ENCODE data around the gene SEC16B. TPM values are rescaled to one million over a fixed set of nuclear protein-coding genes. Genes with fewer than 3 reads are reported as not detected.

The SEC16B gene
- total RNA-seq, 1 experiment from 2014 or later, result not detected

DNA sequence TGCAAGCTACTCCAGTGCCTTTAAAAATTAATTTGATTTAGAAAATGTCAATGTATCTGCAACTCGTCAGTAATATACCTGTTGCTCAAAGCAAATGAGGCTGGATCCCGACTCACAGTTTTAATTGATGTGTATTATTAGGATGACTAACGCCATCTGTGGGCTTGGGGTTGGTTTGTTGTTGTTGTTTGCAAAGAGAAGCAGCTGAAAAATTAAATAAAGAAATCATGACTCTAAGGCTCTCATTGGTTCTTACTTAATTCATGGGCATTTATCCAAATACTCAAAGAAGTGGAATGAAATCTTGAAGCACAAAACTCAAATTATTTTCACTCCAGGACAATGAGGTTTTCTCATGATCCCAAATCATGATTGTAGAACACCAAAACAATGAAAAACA is 46.4 kb downstream of the SEC16B start:
- Histone ChIP-seq H3K9me3 (ENCODE audit: low read length) (no peaks in the 10 kb centered on the region), H3K27ac (ENCODE audit: low read length) (no peak overlapping the region), H4K20me1 (ENCODE audit: insufficient read depth, low read depth, low read length) (no peaks in the 10 kb centered on the region), H3K4me2 (ENCODE audit: low read depth, low read length, poor library complexity, severe bottlenecking) (no peak overlapping the region), H3K9me2 (replicated peaks; ENCODE audit: insufficient read depth, low read length) (no peaks in the 10 kb centered on the region), H3K36me3 (ENCODE audit: insufficient read depth, low read length) (no peaks in the 10 kb centered on the region), H3K4me3 (ENCODE audit: low read length) (no peak overlapping the region), H3K4me1 (ENCODE audit: low read length) (no peaks in the 10 kb centered on the region), H3K9ac (ENCODE audit: low read length) (no peak overlapping the region), H2AFZ (ENCODE audit: low read length) (no peak overlapping the region), H3K79me2 (ENCODE audit: low read length) (no peaks in the 10 kb centered on the region), H3K27me3 (ENCODE audit: low read length) (no peaks in the 10 kb centered on the region)
- DNase-seq, result no peak

DNA sequence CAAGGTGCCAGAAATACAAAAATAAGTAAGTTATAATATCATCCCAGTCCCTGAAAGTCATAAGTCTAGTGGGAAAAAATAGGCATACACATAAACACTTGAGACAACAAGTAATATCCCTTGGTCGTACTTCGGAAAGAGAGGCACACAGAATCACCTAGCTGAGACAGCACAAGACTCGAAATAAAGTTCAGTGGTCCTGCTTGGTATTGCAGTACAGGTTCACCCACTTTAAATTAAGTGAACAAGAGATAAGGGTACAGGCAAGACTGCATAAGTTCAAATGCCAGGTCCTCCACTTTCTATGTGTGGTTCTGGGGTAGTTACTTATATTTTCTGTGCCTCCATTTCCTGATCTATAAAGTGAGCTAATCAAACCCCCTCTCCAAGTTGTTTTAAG is 47.6 kb downstream of the SEC16B start:
- no peak overlapping the region for H3K4me2 ChIP-seq (ENCODE audit: low read depth, low read length, poor library complexity, severe bottlenecking)
- DNase-seq, result peak; percentile 44
- no peak overlapping the region for H3K4me3 ChIP-seq (ENCODE audit: low read length)
- H3K27me3 ChIP-seq (ENCODE audit: low read length), result no peaks in the 10 kb centered on the region
- H3K27ac ChIP-seq (ENCODE audit: low read length), result no peak overlapping the region
- H3K9me3 ChIP-seq (ENCODE audit: low read length), result no peaks in the 10 kb centered on the region
- H2AFZ ChIP-seq (ENCODE audit: low read length), result no peak overlapping the region
- H3K9me2 ChIP-seq (replicated peaks; ENCODE audit: insufficient read depth, low read length), result no peaks in the 10 kb centered on the region
- H3K36me3 ChIP-seq (ENCODE audit: insufficient read depth, low read length), result no peaks in the 10 kb centered on the region
- H3K79me2 ChIP-seq (ENCODE audit: low read length), result no peaks in the 10 kb centered on the region
- no peaks in the 10 kb centered on the region for H3K4me1 ChIP-seq (ENCODE audit: low read length)
- no peak overlapping the region for H3K9ac ChIP-seq (ENCODE audit: low read length)
- H4K20me1 ChIP-seq (ENCODE audit: insufficient read depth, low read depth, low read length), result no peaks in the 10 kb centered on the region

- Histone ChIP-seq H3K27ac (ENCODE audit: low read length) (no peak overlapping the region), H3K36me3 (ENCODE audit: insufficient read depth, low read length) (no peaks in the 10 kb centered on the region), H2AFZ (ENCODE audit: low read length) (no peak overlapping the region), H3K4me1 (ENCODE audit: low read length) (no peaks in the 10 kb centered on the region), H3K9me3 (ENCODE audit: low read length) (no peaks in the 10 kb centered on the region), H3K27me3 (ENCODE audit: low read length) (no peaks in the 10 kb centered on the region), H3K4me3 (ENCODE audit: low read length) (no peak overlapping the region), H4K20me1 (ENCODE audit: insufficient read depth, low read depth, low read length) (no peaks in the 10 kb centered on the region), H3K9ac (ENCODE audit: low read length) (no peak overlapping the region), H3K4me2 (ENCODE audit: low read depth, low read length, poor library complexity, severe bottlenecking) (no peak overlapping the region), H3K9me2 (replicated peaks; ENCODE audit: insufficient read depth, low read length) (no peaks in the 10 kb centered on the region), H3K79me2 (ENCODE audit: low read length) (no peaks in the 10 kb centered on the region)
- no peak for DNase-seq
Observed at GRCh38 chr1:177921590-177921989, 48.3 kb downstream of the SEC16B start.

DNA sequence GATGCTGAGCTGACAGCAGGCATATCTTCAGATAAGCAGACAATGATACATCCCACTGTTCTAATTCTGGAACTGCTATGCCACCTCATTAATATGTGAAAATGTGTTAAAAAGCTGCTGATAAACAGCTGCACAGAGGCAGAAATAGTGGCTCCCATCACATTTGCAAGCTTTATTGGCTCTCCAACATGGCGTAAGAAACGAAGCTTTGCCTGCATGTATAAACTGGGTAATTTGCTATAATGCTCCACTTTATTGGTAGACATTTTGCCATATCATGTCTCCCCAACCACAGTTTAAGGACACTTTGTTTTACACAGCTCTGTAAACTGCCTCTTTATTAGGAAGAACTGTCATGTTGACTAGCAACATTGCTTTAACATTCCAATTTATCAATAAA is 49.8 kb downstream of the SEC16B start:
- Histone ChIP-seq H3K4me3 (ENCODE audit: low read length) (no peak overlapping the region), H3K9ac (ENCODE audit: low read length) (no peak overlapping the region), H3K4me1 (ENCODE audit: low read length) (no peaks in the 10 kb centered on the region), H3K79me2 (ENCODE audit: low read length) (no peaks in the 10 kb centered on the region), H4K20me1 (ENCODE audit: insufficient read depth, low read depth, low read length) (no peaks in the 10 kb centered on the region), H3K36me3 (ENCODE audit: insufficient read depth, low read length) (no peaks in the 10 kb centered on the region), H3K27me3 (ENCODE audit: low read length) (no peaks in the 10 kb centered on the region), H3K27ac (ENCODE audit: low read length) (no peak overlapping the region), H3K4me2 (ENCODE audit: low read depth, low read length, poor library complexity, severe bottlenecking) (no peak overlapping the region), H3K9me3 (ENCODE audit: low read length) (no peaks in the 10 kb centered on the region), H2AFZ (ENCODE audit: low read length) (no peak overlapping the region), H3K9me2 (replicated peaks; ENCODE audit: insufficient read depth, low read length) (no peaks in the 10 kb centered on the region)
- DNase-seq, result no peak

DNA sequence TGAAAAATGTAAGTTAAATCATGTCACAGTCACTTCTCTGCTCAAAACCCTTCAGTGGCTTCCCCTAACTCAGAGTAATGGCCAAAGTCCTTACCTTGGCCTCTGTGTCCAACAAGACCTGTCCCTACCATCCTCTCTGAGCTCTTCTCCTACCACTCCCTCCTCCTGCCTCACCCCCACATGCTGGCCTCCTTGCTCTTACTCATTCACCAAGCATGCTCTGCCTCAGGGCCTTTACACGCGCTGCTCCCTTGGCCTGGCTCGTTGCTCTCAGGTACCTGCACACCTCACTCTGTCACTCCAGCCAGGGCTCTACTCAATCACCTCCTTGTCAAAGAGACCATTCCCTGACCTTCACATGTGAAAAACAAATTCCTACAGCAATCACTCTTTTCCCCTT is 54.2 kb downstream of the SEC16B start:
- Histone ChIP-seq H3K9me2 (replicated peaks; ENCODE audit: insufficient read depth, low read length) (no peaks in the 10 kb centered on the region), H3K79me2 (ENCODE audit: low read length) (no peaks in the 10 kb centered on the region), H3K36me3 (ENCODE audit: insufficient read depth, low read length) (no peaks in the 10 kb centered on the region), H3K27ac (ENCODE audit: low read length) (no peak overlapping the region), H2AFZ (ENCODE audit: low read length) (no peak overlapping the region), H3K9me3 (ENCODE audit: low read length) (no peaks in the 10 kb centered on the region), H4K20me1 (ENCODE audit: insufficient read depth, low read depth, low read length) (no peaks in the 10 kb centered on the region), H3K27me3 (ENCODE audit: low read length) (no peaks in the 10 kb centered on the region), H3K9ac (ENCODE audit: low read length) (no peak overlapping the region), H3K4me3 (ENCODE audit: low read length) (no peak overlapping the region), H3K4me2 (ENCODE audit: low read depth, low read length, poor library complexity, severe bottlenecking) (no peak overlapping the region), H3K4me1 (ENCODE audit: low read length) (no peaks in the 10 kb centered on the region)
- DNase-seq, result no peak

DNA sequence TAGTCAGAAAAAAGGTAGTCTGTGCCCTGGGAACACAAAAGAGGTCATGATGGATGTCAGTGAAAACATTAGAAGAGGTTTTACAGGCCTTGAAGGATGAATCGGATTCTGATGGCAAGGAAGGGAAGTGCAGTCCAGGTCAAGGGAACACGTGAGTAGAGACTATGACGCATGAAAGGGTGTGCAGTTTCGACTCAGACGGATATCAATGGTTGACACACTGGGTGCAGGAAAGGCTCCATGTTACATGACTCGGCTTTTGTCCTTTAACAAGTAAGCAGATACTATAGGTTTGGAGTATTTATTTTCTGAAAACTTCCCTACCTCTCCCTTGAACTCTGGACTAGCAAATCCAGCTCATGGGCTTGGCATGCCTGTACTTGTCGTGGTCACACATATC is 55.3 kb downstream of the SEC16B start:
- H3K79me2 ChIP-seq (ENCODE audit: low read length), result no peaks in the 10 kb centered on the region
- H4K20me1 ChIP-seq (ENCODE audit: insufficient read depth, low read depth, low read length), result no peaks in the 10 kb centered on the region
- no peak overlapping the region for H3K4me2 ChIP-seq (ENCODE audit: low read depth, low read length, poor library complexity, severe bottlenecking)
- H3K36me3 ChIP-seq (ENCODE audit: insufficient read depth, low read length), result no peaks in the 10 kb centered on the region
- H3K9ac ChIP-seq (ENCODE audit: low read length), result no peak overlapping the region
- no peak for DNase-seq
- H3K9me3 ChIP-seq (ENCODE audit: low read length), result no peaks in the 10 kb centered on the region
- no peak overlapping the region for H3K27ac ChIP-seq (ENCODE audit: low read length)
- no peak overlapping the region for H3K4me3 ChIP-seq (ENCODE audit: low read length)
- H3K27me3 ChIP-seq (ENCODE audit: low read length), result no peaks in the 10 kb centered on the region
- H3K4me1 ChIP-seq (ENCODE audit: low read length), result no peaks in the 10 kb centered on the region
- H2AFZ ChIP-seq (ENCODE audit: low read length), result no peak overlapping the region
- no peaks in the 10 kb centered on the region for H3K9me2 ChIP-seq (replicated peaks; ENCODE audit: insufficient read depth, low read length)

- Histone ChIP-seq H3K4me3 (ENCODE audit: low read length) (no peak overlapping the region), H3K79me2 (ENCODE audit: low read length) (no peaks in the 10 kb centered on the region), H3K9ac (ENCODE audit: low read length) (no peak overlapping the region), H3K27ac (ENCODE audit: low read length) (no peak overlapping the region), H3K9me3 (ENCODE audit: low read length) (no peaks in the 10 kb centered on the region), H4K20me1 (ENCODE audit: insufficient read depth, low read depth, low read length) (no peaks in the 10 kb centered on the region), H3K36me3 (ENCODE audit: insufficient read depth, low read length) (no peaks in the 10 kb centered on the region), H3K9me2 (replicated peaks; ENCODE audit: insufficient read depth, low read length) (no peaks in the 10 kb centered on the region), H3K4me1 (ENCODE audit: low read length) (no peaks in the 10 kb centered on the region), H3K27me3 (ENCODE audit: low read length) (no peaks in the 10 kb centered on the region), H3K4me2 (ENCODE audit: low read depth, low read length, poor library complexity, severe bottlenecking) (no peak overlapping the region), H2AFZ (ENCODE audit: low read length) (no peak overlapping the region)
- DNase-seq, result peak; percentile 59
Observed at GRCh38 chr1:177913762-177914540, 55.9 kb downstream of the SEC16B start.

DNA sequence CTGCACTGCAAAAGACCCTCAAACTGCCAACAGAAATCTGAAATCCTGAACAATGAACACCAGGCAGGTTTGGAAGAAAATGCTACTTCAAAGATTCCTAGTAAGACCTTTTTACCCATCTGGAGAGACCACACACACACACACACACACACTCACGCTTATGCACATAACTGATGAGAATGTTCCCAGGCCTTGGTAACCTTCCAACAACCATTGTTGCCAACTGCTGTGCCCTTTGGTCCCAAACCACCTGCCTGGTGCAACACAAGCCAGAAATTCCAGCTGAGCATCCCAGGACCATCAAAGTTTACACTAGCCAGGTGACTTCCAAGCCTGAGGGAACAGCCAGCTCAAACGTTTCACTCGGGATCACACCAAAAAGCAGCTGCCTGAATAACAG is 56.9 kb downstream of the SEC16B start:
- no peaks in the 10 kb centered on the region for H3K36me3 ChIP-seq (ENCODE audit: insufficient read depth, low read length)
- H3K9ac ChIP-seq (ENCODE audit: low read length), result no peak overlapping the region
- H3K27me3 ChIP-seq (ENCODE audit: low read length), result no peaks in the 10 kb centered on the region
- H3K4me2 ChIP-seq (ENCODE audit: low read depth, low read length, poor library complexity, severe bottlenecking), result no peak overlapping the region
- H2AFZ ChIP-seq (ENCODE audit: low read length), result no peak overlapping the region
- no peak overlapping the region for H3K4me3 ChIP-seq (ENCODE audit: low read length)
- no peaks in the 10 kb centered on the region for H3K9me3 ChIP-seq (ENCODE audit: low read length)
- DNase-seq, result no peak
- no peaks in the 10 kb centered on the region for H3K9me2 ChIP-seq (replicated peaks; ENCODE audit: insufficient read depth, low read length)
- H4K20me1 ChIP-seq (ENCODE audit: insufficient read depth, low read depth, low read length), result no peaks in the 10 kb centered on the region
- H3K79me2 ChIP-seq (ENCODE audit: low read length), result no peaks in the 10 kb centered on the region
- H3K27ac ChIP-seq (ENCODE audit: low read length), result no peak overlapping the region
- H3K4me1 ChIP-seq (ENCODE audit: low read length), result no peaks in the 10 kb centered on the region

All from Karpas-422 (cell line).